Medulla oblongata (tissue), 1 donor: Measurements from ENCODE around the gene CBLN4.

Experiments
- DNase-seq: peaks from one replicate; pipeline ENCODE4 v3.0.0-alpha.2; 2015; ENCODE audit errors: extremely low spot score

The CBLN4 gene

DNA sequence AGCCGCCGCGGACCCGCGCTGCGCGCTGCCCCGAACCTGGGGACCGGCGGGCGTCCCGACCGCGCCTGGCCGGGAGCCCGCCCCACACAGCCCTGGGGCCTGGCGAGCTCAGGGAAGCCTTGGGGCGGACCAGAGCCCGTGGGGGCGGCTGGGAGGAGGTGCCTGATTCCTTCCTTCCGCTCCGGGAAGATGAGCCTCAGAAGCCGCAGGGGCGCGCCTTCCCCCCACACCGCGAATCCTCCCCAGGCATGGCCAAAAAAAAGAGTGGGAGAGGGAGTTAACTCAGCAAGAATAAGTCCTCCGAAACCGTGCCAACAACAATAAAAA, at the start of gene CBLN4:
CBLN4 (minus strand) TSS at position 131 of the 327 bp plus-strand sequence. CDS start 1,348 bp downstream, outside the sequence.
- no peak for DNase-seq

DNA sequence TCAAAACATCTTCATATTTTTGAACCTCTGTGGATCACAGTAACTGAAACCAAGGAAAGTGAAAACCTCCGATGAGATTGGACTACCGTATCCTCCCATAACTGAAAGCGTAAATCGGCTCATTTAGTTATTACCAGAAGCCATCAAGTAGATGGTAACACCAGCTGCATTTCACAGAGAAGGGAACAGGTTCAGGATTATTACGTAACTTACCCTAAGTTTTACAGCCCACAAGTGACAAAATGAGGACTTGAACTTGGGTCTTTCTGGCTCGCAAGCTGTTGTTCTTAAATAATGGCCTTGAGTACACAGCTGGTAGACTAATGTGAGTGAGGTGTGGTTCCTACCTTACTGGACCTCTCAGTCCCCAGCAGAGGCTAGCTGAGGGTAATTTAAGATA, 37.9 kb upstream of the CBLN4 start:
- no peak for DNase-seq

DNA sequence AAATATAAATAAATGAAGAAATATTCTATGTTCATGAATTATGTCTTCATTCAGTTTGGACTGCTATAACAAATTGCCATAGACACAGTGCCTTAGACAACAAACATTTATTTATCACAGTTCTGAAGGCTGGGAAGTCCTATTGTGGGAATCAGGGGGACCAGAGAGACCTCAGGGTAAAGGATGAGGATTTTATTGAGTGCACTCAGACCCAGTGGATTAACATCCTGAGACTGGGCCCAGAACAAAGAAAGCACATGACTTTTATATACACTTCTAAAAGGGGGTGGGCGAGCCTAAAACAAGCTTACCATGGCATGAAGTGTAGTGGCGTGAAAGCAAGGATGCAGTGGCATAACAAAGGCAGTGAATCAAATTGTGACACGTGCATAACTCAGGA, 26.9 kb upstream of the CBLN4 start:
- no peak for DNase-seq

DNA sequence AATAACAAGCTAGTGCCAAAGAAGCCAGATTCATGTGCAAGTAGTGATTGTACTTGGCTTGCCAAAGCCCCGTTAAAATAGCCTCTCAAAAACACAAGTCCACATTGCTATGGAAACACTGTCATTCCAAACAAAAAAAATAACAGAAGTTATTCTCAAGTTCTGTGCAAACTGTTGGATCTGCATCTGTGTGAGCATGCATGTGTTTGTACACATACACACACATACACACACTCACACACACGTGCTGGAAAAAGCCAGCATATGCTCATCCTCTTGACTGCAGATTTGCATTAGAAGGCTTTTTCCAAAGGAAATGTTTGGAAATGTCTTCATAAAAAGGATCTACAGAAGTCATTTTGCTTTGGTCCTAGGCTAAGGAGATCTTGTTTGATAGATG, 13.4 kb upstream of the CBLN4 start:
- DNase-seq = no peak

DNA sequence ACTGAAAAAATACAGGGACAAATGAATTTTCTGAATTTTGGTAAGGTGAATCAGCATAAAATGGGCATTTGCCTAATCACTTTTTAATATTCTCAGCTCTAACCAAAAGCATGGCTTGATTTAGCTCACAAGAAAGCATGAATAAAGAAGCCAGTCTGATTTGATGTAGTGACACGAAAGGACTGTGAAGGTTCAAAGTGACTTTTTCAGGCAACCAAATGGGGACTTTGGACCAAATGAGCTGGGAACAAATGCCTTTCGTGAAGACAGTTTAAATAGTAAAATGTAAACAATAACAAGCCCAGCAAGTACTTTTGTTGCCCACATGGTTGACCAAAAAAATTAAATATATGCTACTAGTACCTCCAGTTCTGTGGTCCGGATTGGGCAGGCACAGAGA, 12.9 kb upstream of the CBLN4 start:
- no peak for DNase-seq

DNA sequence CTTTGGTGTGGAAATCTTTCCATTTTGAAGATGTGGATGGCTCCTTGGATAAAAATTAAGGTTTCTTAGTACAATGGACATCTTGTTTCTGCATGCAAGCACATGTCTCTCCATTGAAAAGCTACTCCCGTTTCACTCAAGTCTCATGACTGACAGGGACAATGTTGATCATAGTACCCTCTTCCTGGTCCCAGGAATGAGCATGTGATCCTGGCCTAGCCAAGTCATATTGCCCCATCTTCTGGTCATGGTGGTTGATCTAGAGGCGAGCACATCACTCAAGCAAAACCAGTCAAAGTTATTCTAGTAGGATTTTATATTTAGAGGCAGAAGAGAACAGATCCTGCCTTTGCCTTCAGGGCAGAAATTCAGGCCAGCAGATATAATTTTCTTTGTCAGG, 12.2 kb upstream of the CBLN4 start:
- DNase-seq = no peak

DNA sequence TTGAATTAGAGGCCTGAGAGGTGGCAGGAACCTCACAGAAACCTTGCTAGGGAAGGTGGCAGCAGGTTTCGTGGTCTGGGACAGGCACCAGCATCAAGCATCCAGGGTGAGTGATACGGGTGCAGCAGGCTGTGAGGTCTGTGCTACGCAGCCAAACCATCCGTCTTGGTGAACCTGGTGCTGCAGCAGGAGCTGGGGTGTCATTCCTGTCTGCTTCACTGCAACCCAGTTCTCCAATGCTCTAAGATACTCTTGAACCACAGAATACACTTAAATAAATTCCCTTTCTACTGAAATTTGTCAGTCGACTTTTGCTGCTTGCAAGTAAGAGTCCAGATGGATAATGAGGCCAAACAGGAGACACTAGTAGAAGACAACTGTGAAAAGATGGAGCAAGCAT, 9.7 kb upstream of the CBLN4 start:
- DNase-seq = no peak

DNA sequence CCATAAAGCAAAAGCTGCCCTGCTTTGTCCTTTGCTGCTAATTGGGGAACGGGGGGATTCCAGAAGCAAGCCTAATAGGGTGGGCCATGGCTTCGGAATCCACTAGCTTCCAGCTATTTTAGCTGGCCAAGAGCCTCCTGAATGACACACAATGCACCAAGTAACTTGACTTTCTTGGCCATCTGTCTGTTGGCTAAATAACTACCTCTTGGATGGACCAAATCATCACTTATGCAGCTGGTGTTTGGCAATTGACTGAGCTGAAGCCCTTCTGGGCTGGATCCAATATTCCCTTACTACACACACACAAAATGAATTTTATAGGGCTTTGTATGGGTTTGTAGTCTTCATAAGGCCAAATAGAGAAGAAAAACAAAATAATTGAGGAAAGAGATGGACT, 8.8 kb upstream of the CBLN4 start:
- DNase-seq = no peak

DNA sequence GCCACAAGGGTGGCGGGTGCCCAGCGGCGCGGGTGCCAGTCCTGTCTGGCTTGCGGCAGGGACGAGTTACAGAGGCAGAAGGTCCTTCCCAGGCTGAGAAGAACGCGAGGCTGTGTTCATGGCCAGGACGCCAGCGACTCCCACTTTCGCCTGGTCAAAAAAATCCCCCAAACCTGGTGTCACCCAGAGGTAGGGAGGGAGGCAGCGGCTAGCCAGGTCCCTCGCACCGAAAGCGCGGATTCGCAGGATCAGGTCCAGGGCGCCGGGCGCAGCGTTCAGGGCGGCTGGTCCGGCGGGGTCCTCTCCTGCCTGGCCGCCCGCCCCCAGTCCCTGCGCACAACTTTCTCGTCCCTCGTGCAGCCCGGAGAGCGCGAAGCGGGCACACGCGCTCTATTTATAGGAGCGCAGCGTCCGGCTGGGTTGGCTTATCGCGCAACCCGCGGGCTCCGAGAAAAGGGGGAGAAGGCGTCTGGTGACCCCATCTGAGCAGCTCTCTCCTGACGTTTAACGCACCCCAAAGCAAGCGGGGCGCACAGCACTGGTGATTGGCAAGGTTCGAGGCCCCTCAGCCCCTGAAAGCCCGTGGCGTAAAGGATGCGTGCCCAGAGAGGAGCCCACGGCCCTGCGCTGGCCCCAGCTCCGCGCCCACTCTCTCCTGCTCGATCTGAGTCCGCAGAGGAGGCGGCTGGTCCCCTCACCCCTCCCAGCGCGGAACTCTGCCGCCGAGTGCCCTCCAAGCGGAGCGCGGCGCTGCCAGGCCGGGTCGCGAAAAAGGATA, 519 bp downstream of the CBLN4 start:
- DNase-seq = no peak

DNA sequence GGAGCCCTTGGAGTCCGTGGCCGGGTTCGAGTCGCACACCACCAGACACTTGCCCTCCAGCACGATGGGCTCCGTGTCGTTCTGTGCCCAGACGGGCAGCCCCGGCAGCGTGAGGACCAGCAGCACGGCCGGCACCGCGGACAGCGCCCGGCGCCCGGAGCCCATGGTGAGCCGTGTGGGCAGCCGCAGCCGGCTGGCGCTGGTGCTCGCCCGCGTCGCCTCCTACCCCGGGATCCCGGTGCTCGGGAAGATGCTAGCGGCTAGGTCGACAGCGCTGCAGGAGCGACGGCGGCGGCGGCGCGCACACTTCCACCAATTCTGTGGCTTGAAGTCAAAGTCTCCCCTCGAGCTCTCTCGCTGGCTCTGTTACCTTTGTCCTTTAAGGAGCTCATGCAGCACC, 1.3 kb downstream of the CBLN4 start:
- DNase-seq = no peak

DNA sequence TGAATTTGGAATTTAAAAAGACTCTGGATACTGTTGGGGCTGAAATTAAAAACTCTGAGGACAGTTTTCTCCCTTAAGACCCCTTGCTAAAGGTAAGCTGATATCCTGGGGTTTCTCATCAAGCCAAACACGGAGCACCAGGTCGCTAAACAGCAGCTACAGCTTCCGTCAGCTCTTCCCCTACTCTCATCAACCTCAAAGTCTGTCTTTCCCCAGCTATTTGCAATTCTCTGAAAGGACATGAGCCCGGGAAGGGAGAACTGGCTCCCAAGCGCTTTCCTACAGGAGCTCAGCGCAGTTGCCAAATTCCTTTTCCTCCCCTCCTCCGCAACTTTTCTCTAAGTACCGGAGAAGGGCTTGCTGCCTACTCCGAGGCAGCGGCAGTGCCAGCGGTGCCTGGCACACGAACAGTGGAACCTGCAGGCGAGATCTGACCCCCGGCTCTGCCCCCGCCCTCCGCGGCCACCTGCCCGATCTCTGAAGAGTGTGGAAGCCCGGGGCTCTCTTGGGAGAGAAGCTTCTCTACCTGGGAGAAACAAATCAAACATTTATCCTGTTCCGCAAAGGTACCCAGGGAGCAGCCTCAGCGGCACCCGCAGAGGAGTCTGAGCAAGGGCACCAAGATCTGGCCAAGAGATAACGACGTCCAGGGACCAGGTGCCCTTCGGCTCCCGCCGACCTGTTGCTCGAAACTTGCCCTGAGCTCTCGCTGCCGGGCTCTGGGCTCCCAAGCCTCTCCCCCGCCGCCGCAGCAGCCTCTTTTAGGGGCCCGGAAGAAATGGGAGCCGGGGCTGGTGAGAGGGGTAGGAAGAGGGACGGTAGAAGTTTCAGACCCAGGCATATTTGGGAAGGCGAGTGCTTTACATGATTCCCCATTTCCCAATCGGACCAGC, 2.2 kb downstream of the CBLN4 start:
- DNase-seq = no peak

DNA sequence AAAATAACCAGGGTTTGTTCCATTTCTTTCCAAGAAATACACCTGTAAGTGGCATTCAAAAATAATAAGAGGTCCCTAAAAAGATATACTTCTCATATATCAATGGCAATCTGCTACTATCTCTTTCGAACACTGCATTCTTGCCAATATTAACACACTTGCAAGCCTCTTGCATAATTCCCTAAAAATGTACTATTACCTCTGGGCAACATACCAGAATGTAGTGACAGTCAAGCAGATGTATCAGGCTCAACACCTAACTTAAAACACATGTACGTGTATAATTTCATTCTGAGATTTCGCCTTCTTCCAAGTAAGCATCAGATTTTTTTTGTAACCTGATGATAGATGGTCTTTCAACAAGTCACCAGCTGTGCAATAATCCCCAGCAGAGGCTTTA, 3.4 kb downstream of the CBLN4 start:
- DNase-seq = no peak

DNA sequence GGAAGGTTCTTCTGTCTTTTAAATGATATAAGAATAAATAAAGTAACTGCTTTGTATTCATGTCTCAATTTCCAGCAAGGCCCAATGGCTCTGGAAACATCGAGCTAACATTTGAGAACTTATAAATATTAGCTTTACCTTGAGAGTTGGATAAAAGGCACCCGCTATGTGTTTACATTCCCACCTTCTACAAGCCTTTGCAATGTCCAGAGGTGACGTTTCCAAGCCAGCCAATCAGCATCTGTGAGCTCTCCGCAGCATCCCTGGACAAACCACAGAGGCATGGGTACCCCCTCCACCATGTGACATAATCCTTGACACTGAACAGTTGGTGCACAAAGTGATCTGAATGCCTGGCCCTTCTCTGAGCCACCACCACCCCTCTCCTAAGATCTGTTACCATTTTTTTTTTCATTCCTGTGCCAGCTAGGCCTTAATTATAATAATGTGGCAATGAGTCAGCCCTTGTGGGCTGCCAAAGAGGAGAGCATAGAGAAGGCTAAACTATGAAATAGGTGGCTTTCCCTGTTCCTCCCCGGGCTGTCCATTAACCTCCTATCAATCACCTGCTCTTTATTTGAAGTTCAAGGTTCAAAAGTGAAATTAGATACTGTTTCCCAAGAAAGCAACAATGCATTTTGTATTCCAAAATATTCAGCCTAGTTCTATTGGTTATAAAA, 4.1 kb downstream of the CBLN4 start:
- DNase-seq = no peak

DNA sequence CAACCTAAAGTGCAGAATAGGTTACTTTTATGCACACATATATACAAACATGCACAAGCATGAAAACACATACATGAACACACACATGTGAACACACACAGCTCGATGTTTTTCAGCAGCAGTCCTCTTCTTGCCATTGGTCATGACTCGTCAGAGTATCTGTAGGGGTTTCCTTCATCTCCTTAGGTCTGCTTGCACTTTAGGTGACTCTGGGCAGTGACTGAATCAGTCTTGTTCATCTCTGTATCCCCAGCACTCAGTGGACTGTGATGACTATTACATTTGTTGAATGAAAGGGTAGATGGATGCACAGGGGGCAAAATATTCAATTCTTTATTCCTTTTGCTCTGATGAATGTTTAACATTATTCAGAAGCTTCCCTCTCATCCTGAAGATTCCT, 26.8 kb downstream of the CBLN4 start:
- DNase-seq = no peak

DNA sequence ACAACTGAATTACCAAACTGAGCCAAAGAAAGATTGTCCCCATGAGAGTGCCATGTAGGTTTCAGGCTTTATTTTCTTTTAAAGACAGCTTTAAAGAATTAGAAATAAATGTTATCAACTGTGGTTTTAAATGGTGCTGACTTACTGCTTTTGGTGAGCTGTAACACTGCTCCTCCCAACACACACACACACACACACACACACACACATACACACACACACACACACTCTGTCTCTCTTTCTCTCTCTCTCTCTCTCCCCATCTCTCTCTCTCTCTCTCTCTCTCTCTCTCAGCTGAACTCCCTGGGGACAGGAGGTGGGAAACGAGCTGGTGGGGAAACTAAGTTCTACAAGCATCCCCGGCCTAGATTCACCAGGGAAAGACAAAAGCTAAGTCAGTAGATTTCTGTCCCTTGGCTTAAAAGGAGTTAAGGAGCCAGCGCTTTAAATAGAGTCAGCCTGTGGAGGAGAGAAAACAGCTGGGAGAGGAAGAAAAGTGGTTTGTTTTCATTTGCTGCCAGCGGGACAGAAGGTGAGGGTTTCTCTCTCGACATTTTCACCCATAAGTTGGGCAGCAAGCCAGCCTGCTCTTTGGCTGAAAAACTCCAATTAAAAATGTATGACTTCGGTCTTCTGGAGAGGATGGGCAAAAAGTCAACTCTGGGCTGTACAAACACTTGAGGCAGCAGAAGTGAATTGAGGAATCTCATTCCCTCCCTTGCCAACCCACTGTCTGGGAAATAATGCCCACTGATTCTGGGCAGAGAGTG, 27.4 kb downstream of the CBLN4 start:
- peak; percentile 2 for DNase-seq

DNA sequence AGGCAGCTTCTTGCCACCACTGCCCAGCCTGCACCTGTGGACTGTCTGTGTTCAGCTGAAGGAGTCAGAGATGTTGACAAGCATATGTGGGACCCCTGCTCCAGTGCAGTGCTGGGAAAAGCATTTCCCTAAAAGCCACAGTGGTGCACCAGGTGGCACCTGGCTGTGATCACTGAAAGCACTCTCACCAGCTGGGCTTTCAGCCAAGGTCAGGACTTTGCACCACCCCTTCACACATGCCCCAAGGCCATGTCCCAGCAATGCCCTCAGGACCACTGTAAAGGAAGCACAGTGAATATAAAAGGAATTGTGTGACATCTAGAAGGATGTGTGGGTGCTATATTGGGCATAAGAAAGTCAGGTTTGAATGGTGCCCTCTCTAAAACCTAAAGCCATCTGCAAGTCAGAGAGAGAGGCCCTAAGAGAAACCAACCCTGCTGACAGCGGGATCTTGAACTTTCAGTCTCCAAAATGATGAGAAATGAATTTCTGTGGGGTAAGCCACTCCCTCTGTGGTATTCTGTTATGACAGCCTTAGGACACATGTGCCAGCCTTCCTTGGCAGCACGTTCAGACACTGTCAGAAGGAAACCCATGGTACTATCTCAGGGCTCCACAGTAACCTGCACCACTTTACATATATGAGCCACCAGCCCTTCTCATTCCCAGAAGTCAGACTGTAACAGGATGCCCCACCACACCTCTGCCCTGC, 30.7 kb downstream of the CBLN4 start:
- DNase-seq = no peak

DNA sequence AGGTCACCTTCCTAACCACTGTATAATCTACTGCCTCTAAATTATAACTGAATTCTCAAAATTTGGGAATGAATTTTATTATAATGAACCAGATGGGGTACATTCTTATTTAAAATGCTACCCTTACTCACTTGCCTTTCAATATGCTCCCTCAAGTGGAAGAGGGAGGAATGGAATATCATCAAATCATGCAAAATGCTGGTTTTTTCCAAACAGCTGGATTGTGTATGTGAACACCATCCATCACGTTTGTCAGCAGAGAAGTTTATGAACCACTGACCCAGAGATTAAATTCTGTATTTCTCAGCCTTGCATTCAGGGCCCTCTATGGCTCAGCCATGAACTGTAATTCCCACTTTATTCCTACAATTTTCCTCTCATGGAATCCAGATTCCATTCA, 40.5 kb downstream of the CBLN4 start:
- no peak for DNase-seq

DNA sequence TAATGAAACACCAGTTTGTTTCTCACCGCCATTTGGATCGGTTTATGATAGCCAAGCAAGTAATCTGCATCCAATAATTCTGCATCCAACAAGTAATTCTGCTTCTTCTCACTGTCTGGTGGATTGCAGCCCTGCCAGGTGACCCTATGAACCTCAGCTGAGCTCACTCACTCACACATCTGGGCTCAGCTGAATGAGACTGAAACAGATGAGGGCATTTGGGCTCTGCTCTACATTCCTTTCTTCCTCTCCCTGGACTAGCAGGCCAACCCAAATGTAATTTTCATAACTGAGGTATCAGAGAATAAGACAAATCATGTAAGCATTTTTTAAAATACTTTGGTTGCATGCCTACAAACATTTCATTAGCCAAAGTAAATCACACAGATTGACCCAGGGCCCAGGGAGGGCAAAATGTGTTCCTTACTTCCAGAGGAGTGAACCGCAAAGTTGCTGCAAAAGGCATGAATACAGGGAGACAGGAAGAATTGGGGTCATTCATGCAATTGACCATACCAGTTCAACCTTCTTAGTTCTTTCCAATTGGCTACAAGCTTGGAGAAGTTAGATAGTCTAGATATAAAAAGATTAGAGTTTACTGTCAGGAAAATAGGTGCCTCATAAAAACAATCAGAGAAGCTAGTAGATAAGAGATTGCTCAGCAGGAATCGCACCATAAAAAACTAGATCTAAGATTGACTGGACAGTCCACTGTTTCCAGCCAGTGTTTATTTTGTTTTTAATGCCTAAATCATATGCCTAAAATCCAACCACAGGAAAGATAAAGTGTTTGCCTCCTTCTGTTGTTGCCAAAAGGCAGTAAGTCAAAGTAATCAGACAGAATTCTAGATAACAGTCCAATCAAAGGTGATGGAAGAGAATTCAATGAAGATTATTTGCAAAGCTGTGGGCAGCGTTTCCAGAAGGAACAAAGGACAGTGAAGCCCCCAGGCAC, 43.7 kb downstream of the CBLN4 start:
- DNase-seq = no peak

DNA sequence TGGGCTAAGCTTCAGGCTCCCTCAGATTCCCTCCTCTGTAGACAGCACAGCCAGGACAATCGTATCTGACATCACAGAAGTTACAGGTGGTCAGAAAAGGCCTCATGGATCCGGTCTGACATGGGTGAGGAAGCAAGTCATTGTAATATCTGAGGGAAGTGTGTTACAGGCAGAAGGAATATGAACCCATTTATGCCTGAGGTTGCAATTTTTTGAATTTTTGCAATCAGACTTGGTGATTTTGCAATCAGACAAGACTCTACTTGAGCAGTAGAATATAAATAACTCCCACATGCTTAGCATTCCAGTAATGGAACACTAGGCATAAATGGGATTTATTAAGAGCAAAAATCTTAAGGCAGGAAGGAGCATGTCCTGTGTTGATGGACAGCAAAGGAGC, 52.1 kb downstream of the CBLN4 start:
- DNase-seq = no peak

DNA sequence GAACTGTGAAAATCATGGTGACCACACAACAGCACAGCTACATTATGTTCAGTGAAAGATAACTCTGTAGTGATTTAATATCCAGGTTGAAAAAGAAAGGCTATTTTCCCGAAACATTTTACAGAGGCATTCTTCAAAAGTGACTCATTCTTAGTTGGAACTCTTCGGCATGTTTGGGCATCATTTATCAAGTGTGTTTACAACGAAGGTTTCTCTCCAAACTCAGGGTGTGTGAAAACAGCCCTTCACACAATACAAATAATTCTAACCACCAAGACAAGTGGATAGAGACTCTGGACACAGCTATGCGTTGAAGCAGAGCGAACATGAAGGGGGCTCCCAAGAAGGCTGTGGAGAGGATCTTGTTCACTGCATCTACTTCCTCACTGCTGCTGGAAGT, 57.6 kb downstream of the CBLN4 start:
- no peak for DNase-seq
